SKM-1 (cell line): ENCODE measurements around the gene PXN.
"Not testable (repeated sequence)": the region's sequence is repeated elsewhere in the genome, so short reads cannot be mapped to it uniquely, and the experiment has no call there.

ENCODE experiments used
- DNase-seq: peaks from one replicate; lab custom pipeline; 2025; ENCODE audit not compliant: unreplicated experiment; lab: John Stamatoyannopoulos, UW

PXN gene

GRCh38 chr12:120262852-120263747 lies 2.4 kb downstream of the PXN start:
- no peak for DNase-seq

GRCh38 chr12:120261951-120262851 lies 3.3 kb downstream of the PXN start:
- no peak for DNase-seq

GRCh38 chr12:120260607-120261006 lies 4.9 kb downstream of the PXN start:
- no peak for DNase-seq

- DNase-seq = no peak
Measured at GRCh38 chr12:120259418-120260202, 5.9 kb downstream of the PXN start.

GRCh38 chr12:120258323-120258896 lies 7.1 kb downstream of the PXN start:
- DNase-seq = no peak

GRCh38 chr12:120257041-120257821 lies 8.3 kb downstream of the PXN start:
- no peak for DNase-seq

GRCh38 chr12:120254809-120255208 lies 10.7 kb downstream of the PXN start:
- no peak for DNase-seq

GRCh38 chr12:120253313-120253712 lies 12.2 kb downstream of the PXN start:
- not testable (repeated sequence) for DNase-seq

GRCh38 chr12:120252071-120252906 lies 13.2 kb downstream of the PXN start:
- no peak for DNase-seq

GRCh38 chr12:120251364-120252070 lies 14.0 kb downstream of the PXN start:
- not testable (repeated sequence) for DNase-seq

- no peak for DNase-seq
Measured at GRCh38 chr12:120249875-120250795, 15.4 kb downstream of the PXN start.

GRCh38 chr12:120249266-120249874 lies 16.2 kb downstream of the PXN start:
- no peak for DNase-seq

- no peak for DNase-seq
Measured at GRCh38 chr12:120247621-120248030, 17.9 kb downstream of the PXN start.

- no peak for DNase-seq
Measured at GRCh38 chr12:120247183-120247582, 18.3 kb downstream of the PXN start.

- DNase-seq = not testable (repeated sequence)
Measured at GRCh38 chr12:120246705-120247104, 18.8 kb downstream of the PXN start.

- no peak for DNase-seq
Measured at GRCh38 chr12:120242971-120243699, 22.4 kb downstream of the PXN start.
